Measurements from ENCODE around the gene HNRNPF. TPM values are rescaled to one million over a fixed set of nuclear protein-coding genes. Genes with fewer than 3 reads are reported as not detected.
A peak's percentile ranks its signal among the peaks of the same experiment; 100 is the strongest.
"Not testable (repeated sequence)": the region's sequence is repeated elsewhere in the genome, so short reads cannot be mapped to it uniquely, and the experiment has no call there.

Gene HNRNPF
- total RNA-seq, 1 donor from 2014 or later = 173 TPM

DNA sequence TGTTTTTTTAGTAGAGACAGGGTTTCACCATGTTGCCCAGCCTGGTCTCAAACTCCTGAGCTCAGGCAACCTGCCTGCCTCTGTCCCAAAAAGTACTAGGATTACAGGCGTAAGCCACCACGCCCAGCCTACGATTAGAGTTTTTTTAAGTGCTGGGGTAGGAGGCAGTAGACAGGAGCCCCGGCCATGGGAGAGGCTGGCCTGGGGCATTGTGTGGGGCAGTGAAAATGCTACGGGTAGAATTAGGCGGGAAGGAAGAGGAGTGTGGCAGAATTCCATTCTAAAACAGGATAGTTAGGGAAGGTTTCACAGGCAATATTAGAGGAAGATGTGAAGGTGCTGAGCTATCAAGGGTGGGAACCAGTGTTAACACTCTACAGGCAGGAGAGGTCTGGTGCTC, 68.9 kb downstream of the HNRNPF start:
- Histone ChIP-seq H3K9me3 (no peaks in the 10 kb centered on the region), H3K4me1 (peaks cover 21% of the 10 kb centered on the region), H3K27me3 (ENCODE audit: low read depth) (no peaks in the 10 kb centered on the region), H3K4me3 (no peak overlapping the region), H3K27ac (peak overlapping the region; percentile 58), H3K36me3 (no peaks in the 10 kb centered on the region)
- TF ChIP-seq, protein P1, sequence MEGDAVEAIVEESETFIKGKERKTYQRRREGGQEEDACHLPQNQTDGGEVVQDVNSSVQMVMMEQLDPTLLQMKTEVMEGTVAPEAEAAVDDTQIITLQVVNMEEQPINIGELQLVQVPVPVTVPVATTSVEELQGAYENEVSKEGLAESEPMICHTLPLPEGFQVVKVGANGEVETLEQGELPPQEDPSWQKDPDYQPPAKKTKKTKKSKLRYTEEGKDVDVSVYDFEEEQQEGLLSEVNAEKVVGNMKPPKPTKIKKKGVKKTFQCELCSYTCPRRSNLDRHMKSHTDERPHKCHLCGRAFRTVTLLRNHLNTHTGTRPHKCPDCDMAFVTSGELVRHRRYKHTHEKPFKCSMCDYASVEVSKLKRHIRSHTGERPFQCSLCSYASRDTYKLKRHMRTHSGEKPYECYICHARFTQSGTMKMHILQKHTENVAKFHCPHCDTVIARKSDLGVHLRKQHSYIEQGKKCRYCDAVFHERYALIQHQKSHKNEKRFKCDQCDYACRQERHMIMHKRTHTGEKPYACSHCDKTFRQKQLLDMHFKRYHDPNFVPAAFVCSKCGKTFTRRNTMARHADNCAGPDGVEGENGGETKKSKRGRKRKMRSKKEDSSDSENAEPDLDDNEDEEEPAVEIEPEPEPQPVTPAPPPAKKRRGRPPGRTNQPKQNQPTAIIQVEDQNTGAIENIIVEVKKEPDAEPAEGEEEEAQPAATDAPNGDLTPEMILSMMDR (IDR thresholded peaks at IDR 0.05) = no peak
- ATAC-seq (no peak), DNase-seq (no peak)
- intact Hi-C loops (cut with DNase I) = no loop called here

GRCh38 chr10:43339136-43339535, 69.8 kb downstream of the HNRNPF start:
- DNase-seq = no peak
- no peak for ATAC-seq
- peaks cover 21% of the 10 kb centered on the region for H3K4me1 ChIP-seq
- H3K9me3 ChIP-seq = no peaks in the 10 kb centered on the region
- no peaks in the 10 kb centered on the region for H3K36me3 ChIP-seq
- TF ChIP-seq, protein P1 (IDR thresholded peaks at IDR 0.05) = no peak
- intact Hi-C loops (cut with DNase I) = no loop called here
- no peak overlapping the region for H3K4me3 ChIP-seq
- H3K27ac ChIP-seq = no peak overlapping the region
- H3K27me3 ChIP-seq (ENCODE audit: low read depth) = no peaks in the 10 kb centered on the region

DNA sequence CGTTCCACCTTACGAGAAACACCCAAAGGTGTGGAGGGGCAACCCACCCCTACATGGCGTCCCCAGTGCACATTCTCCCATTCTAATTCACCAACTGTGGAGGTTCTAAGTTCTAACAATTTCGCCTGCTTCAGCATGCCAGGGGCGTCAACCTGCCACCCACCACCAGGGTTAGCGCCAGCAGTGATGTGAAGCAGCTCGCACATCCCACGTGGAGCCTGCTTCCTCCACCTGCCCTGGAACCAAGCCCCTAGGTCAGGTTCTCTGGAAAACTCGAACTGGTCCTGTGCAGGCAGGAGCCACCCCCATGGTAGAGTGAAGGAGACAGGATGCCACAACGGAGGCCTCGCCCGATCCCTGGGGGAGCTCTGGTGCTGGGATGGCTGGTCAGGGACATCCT, 70.9 kb downstream of the HNRNPF start:
- Histone ChIP-seq H3K9me3 (no peaks in the 10 kb centered on the region), H3K27me3 (ENCODE audit: low read depth) (no peaks in the 10 kb centered on the region), H3K4me3 (no peak overlapping the region), H3K4me1 (peaks cover 21% of the 10 kb centered on the region), H3K27ac (no peak overlapping the region), H3K36me3 (no peaks in the 10 kb centered on the region)
- TF ChIP-seq, protein P1 (IDR thresholded peaks at IDR 0.05) = no peak
- DNase-seq = no peak
- intact Hi-C loops (cut with DNase I) = no loop called here
- no peak for ATAC-seq

DNA sequence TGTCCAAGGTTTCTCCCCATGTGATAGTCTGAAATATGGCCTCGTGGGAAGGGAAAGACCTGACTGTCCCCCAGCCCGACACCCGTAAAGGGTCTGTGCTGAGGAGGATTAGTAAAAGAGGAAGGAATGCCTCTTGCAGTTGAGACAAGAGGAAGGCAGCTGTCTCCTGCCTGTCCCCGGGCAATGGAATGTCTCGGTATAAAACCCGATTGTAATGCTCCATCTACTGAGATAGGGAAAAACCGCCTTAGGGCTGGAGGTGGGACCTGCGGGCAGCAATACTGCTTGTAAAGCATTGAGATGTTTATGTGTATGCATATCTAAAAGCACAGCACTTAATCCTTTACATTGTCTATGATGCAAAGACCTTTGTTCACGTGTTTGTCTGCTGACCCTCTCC, 71.5 kb downstream of the HNRNPF start:
- not testable (repeated sequence) for ATAC-seq; H3K27me3 ChIP-seq (ENCODE audit: low read depth)
- peak overlapping the region; percentile 46 for H3K27ac ChIP-seq

GRCh38 chr10:43336641-43337318, 72.2 kb downstream of the HNRNPF start:
- TF ChIP-seq, protein P1 (IDR thresholded peaks at IDR 0.05) = no peak
- H3K27ac ChIP-seq = peak overlapping the region; percentile 41
- intact Hi-C loops (cut with DNase I) = no loop called here
- ATAC-seq (peak; percentile 33 to 57), DNase-seq (no peak)
- peaks cover 24% of the 10 kb centered on the region for H3K4me1 ChIP-seq
- H3K36me3 ChIP-seq = no peaks in the 10 kb centered on the region
- no peaks in the 10 kb centered on the region for H3K9me3 ChIP-seq
- no peak overlapping the region for H3K4me3 ChIP-seq
- H3K27me3 ChIP-seq (ENCODE audit: low read depth) = no peaks in the 10 kb centered on the region

More for the DNA sequence above, 71.5 kb downstream of the HNRNPF start:
- peaks cover 21% of the 10 kb centered on the region for H3K4me1 ChIP-seq
- H3K9me3 ChIP-seq; DNase-seq; H3K36me3 ChIP-seq; H3K4me3 ChIP-seq; intact Hi-C loops (cut with DNase I): not testable (repeated sequence)

DNA sequence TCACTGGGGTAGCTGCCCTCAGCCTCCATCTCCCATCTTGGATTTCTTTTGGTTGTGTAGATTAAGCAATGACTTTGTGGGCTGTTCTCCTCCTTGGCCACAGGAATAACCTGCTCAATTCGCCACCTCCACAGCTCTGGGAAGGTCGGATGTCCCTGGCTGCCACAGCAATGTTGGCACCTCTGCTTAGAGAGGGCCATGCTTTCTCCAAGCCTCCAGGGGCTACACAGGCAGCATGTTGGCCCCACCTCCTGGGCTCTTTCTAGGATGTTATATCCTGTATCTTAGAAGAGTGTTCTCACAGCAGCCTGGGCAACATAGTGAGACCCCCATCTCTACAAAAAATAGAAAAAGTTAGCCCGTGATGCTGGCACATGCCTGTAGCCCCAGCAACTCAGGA, 72.9 kb downstream of the HNRNPF start:
- Histone ChIP-seq H3K27ac (peak overlapping the region; percentile 53), H3K27me3 (ENCODE audit: low read depth) (no peaks in the 10 kb centered on the region), H3K4me1 (peaks cover 25% of the 10 kb centered on the region), H3K4me3 (no peak overlapping the region), H3K9me3 (no peaks in the 10 kb centered on the region), H3K36me3 (no peaks in the 10 kb centered on the region)
- TF ChIP-seq, protein P1 (IDR thresholded peaks at IDR 0.05) = no peak
- intact Hi-C loops (cut with DNase I) = no loop called here
- no peak for DNase-seq
- ATAC-seq = peak in 1 of 2 donors; percentile 3

Other genes with a start within 250 kb of the HNRNPF start
- 2.7 TPM for gene RASGEF1A, start 142.1 kb downstream of the HNRNPF start, total RNA-seq
- gene FXYD4, start 37.5 kb downstream of the HNRNPF start, total RNA-seq = not detected
- gene ZNF487, start 27.9 kb upstream of the HNRNPF start, total RNA-seq = 5.0 TPM
- gene ZNF239, start 165.4 kb upstream of the HNRNPF start, total RNA-seq = 2.1 TPM
- 3.5 TPM for gene ZNF485, start 197.3 kb upstream of the HNRNPF start, total RNA-seq
- gene ZNF32, start 239.7 kb upstream of the HNRNPF start, total RNA-seq = 33.2 TPM